Gastroesophageal sphincter (tissue), 3 donors: ENCODE measurements around the gene GPC3.

Experiments
- CTCF ChIP-seq, 4 experiments: fragments of 200-600 bp in 2 of 4; fragments of 450-650 bp in 2 of 4; sonication (generic) in 1 of 4; IDR thresholded peaks; one replicate each; pipeline ENCODE4 v1.5.1; 2017 to 2019; ENCODE audit warnings: antibody characterized with exemption in 4 of 4, mild to moderate bottlenecking in 2 of 4, moderate library complexity in 2 of 4
- EP300 ChIP-seq: sonication (generic); formaldehyde crosslinking; IDR thresholded peaks from one replicate; pipeline ENCODE4 v1.6.1; 2017; ENCODE audit warnings: antibody characterized with exemption, mild to moderate bottlenecking
- POLR2A ChIP-seq, 2 donors: fragments of 450-650 bp; IDR thresholded peaks; one replicate each; pipeline ENCODE4 v1.6.1; 2017; ENCODE audit warnings: antibody characterized with exemption in 2 of 2, mild to moderate bottlenecking in 2 of 2, moderate library complexity in 1 of 2
- POLR2AphosphoS5 ChIP-seq: sonication (generic); formaldehyde crosslinking; IDR thresholded peaks from one replicate; pipeline ENCODE4 v1.6.1; 2017; ENCODE audit warnings: antibody characterized with exemption

- TF ChIP-seq CTCF (IDR thresholded peaks at IDR 0.05) (no peak), POLR2A (IDR thresholded peaks at IDR 0.05) (no peak), EP300 (no peak), POLR2AphosphoS5 (no peak)
These were observed 308.0 kb downstream of the GPC3 start for GRCh38 chrX:133677123-133678063.
